Stimulated activated CD4-positive, alpha-beta T cell treated with anti-CD3 and anti-CD28 coated beads, Interleukin-12 subunit alpha, Interleukin-12 subunit beta, amount 100 ng/mL, for 4 hours (primary cell): ENCODE measurements around the gene UGT1A6.
"Not testable (repeated sequence)": the region's sequence is repeated elsewhere in the genome, so short reads cannot be mapped to it uniquely, and the experiment has no call there.

Experiments
- DNase-seq: peaks from one replicate; pipeline ENCODE4 v3.0.0-alpha.2; 2020

The UGT1A6 gene

DNA sequence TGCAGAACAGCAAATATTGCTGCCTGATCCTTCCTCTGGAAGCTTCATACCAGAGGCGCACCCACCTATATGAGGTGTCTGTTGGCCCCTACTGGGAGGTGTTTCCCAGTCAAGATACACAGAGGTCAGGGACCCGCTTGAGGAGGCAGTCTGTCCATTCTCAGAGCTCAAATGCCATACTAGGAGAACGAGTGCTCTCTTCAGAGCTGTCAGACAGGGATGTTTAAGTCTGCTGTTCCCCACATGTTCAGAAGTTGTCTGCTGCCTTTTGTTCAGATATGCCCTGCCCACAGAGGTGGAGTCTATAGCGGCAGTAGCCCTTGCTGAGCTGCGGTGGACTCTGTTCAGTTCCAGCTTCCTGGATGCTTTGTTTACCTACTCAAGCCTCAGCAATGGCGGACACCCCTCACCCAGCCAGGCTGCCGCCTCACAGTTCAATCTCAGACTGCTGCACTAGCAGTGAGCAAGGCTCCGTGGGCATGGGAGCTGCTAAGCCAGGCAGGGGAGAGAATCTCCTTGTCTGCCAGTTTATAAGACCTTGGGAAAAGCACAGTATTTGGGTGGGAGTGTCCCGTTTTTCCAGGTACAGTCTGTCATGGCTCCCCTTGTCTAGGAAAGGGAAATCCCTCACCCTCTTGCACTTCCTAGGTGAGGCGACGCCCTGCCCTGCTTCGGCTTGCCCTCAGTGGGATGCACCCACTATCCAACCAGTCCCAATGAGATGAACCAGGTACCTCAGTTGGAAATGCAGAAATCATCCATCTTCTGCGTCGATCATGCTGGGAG lies 44.4 kb downstream of the UGT1A6 start:
- DNase-seq = not testable (repeated sequence)

DNA sequence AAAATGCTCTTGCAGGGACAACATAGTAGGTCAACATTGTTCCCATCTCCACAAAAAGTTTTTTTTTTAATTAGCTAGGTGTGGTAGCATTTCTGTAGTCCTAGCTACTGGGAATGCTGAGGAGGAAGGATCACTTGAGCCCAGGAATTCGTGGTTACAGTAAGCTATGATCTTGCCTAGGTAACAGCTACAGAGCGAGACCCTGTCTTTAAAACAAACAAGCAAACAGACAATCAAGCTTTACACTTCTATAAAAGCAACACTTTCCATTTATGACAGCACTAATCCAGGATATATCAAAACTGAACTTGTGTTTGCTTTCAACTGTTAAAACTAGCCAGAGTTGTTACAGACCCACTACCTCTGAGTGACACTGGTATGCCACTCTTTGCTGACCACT lies 48.2 kb downstream of the UGT1A6 start:
- no peak for DNase-seq

DNA sequence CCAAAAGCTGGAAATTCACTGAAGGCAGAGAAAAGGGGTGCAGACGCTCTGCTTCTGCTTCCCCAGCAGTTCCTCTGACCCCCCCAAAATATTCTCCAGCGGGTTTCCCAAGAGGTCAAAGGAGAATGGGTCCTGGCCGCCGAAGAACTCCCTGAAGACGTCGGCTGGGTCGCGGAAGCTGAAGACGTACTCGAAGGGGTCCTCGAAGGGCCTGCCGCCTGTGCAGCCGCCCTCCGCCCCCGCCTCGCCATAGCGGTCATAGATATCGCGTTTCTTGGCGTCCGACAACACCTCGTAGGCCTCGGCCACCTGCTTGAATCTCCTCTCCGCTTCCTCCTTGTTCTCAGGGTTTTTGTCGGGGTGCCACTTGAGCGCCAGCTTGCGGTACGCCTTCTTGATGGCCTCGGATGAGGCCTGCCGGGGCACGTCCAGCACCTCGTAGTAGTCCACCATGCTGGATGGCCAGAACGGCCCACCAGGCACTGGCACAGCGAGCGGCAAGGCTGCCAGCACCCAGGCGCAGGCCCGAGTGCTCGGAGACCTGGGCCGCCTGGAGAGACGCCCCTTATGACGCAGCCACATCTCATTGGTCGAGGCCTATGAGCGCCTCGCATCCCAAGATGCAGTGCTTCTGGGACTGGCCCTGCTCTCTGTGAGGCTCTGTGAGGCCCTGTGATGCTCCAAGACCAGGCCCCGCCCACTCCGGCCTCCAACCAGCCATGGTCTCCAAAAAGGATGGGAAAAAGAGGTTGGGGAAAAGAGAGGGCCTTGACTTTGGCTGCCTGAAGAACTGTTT lies 51.0 kb downstream of the UGT1A6 start:
- DNase-seq = no peak

DNA sequence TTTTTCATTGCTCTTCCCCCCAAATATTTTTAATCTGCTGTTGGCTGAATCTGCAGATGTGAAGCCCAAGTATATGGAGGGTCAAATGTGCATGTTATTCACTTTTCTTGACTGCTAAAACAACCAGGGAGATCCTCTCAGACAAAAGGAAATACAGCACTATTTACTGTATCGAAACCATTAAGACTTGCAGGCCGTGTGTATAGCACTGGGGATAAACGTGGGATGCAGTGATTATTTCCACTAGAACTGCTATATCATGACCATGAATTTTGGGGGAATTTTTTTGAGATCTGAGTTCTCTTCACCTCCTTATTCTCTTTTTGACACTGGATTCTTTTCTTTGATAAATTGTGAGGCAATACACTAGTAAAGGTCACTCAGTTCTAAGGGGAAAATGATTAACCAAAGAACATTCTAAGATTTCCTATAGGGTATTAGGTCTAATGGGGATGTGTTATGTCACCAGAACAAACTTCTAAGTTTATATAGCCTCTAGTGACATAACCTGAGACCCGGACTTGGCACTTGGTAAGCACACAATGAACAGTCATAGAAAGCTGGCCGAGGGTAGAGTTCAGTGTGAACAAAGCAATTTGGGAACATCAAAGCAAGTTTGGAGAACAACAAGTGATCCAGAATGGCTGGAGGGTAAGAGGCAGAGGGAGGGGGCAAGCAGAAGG lies 52.5 kb downstream of the UGT1A6 start:
- DNase-seq = no peak

DNA sequence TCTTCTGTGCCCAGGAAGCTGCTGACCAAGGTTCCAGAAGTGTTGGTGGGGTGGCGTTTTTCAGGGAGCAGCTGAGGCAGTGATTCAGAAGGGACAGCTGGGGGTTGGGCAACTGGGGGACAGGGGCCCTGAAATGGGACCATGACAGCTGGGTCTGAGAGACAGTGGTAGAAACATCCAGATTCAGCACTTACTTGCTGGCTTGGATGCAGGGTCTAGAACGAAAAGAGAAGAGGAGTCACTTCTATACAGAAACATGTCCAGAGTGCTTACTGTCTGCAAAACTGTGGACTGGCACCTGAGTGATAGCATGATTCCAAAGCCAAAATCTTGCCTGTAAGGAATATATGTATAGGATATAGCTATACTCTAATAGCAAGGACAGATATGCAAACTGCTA lies 53.1 kb downstream of the UGT1A6 start:
- not testable (repeated sequence) for DNase-seq

DNA sequence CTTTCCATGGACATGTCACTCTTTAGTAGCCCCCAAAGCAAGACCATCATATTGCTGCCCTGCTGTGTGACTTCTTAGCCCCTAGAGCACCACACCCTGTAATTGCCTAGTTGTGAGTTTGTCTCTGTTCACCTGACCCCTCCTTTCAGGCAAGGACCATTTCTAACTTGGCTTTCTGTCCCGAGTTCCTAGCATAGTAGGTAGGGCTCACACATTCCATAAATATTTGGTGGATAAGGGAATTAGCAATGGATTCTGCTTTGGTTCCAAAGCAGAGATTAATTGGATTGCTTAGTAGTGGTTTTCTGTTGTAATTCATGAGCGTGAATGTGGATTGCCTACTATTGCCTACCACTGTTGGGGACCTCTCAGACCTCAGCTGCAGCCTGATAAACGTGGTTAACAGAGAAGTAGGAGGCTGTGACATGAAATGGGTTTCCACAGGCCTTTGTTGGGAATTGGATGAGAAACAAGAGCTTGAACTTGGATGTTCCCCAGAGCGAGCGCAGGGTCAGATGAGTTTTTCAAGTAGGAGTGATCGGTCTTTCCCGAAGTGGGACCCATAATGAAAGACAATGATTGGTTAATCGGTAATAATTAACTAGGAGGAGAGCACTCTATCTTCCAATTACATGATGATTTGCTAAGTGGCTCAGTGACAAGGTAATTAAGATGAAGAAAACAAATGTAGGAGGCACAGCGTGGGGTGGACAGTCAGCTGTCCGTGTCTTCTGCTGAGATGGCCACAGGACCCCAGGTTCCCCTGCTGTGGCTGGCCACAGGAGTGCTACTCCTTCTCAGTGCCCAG lies 54.0 kb downstream of the UGT1A6 start:
- no peak for DNase-seq

DNA sequence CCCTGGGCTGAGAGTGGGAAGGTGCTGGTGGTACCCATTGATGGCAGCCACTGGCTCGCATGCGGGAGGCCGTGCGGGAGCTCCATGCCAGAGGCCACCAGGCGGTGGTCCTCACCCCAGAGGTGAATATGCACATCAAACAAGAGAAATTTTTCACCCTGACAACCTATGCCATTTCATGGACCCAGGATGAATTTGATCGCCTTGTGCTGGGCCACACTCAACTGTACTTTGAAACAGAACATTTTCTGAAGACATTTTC lies 54.5 kb downstream of the UGT1A6 start:
- DNase-seq = no peak

DNA sequence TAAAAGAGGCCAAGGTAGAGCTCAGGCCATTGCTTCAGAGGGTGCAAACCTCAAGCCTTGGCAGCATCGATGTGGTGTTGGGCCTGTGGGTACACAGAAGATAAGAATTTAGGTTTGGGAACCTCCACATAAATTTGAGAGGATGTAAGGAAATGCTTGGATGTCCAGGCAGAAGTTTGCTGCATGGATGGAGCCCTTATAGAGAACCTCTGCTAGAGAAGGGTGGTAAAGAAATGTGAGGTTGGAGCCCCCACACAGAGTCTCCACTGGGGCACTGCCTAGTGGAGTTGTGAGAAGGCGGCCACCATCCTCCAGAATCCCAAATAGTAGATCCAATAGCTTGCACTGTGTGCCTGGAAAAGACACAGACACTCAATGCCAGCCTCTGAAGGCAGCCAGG lies 58.0 kb downstream of the UGT1A6 start:
- DNase-seq = not testable (repeated sequence)

DNA sequence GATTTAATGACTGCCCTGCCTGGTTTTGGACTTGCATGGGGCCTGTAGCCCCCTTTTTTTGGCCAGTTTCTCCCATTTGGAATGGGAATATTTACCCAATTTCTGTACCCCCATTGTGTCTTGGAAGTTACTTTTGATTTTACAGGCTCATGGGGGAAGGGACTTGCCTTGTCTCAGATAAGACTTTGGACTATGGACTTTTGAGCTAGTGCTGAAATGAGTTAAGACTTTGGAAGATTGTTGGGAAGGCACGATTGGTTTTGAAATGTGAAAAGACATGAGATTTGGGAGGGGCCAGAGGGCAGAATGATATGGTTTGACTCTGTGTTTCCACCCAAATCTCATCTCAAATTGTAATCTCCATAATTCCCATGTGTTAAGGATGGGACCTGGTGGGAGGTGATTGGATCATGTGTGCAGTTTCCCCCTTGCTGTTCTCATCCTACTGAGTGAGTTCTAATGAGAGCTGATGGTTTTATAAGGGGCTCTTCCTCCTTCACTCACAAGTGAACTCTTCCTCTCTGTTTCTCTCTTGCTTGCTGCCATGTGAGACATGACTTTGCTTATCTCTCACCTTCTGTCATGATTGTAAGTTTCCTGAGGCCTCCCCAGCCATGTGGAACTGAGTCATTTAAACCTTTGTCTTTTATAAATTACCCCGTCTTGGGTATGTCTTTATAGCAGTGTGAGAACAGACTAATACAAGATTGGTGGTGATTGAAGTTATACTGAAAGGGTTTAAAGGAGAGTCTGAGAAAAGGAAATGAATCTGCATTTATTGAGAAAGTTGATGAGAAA lies 58.7 kb downstream of the UGT1A6 start:
- not testable (repeated sequence) for DNase-seq

DNA sequence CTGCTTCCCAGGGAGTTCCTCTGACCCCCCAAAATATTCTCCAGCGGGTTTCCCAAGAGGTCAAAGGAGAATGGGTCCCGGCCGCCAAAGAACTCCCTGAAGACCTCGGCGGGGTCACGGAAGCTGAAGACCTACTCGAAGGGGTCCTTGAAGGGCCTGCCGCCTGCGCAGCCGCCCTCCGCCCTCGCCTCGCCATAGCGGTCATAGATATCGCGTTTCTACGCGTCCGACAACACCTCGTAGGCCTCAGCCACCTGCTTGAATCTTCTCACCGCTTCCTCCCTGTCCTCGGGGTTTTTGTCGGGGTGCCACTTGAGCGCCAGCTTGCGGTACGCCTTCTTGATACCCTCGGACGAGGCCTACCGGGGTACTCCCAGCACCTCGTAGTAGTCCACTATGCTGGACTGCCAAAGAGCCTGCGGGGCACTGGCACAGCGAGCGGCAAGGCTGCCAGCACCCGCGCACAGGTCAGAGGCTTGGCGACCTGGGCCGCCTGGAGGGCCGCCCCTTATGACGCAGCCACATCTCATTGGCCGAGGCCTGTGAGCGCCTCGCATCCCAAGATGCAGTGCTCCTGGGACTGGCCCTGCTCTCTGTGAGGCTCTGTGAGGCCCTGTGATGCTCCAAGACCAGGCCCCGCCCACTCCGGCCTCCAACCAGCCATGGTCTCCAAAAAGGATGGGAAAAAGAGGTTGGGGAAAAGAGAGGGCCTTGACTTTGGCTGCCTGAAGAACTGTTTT lies 62.4 kb downstream of the UGT1A6 start:
- no peak for DNase-seq

DNA sequence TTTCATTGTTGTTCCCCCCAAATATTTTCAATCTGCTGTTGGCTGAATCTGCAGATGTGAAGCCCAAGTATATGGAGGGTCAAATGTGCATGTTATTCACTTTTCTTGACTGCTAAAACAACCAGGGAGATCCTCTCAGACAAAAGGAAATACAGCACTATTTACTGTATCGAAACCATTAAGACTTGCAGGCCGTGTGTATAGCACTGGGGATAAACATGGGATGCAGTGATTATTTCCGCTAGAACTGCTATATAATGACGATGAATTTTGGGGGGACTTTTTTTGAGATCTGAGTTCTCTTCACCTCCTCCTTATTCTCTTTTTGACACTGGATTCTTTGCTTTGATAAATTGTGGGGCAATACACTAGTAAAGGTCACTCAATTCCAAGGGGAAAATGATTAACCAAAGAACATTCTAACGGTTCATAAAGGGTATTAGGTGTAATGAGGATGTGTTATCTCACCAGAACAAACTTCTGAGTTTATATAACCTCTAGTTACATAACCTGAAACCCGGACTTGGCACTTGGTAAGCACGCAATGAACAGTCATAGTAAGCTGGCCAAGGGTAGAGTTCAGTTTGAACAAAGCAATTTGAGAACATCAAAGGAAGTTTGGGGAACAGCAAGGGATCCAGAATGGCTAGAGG lies 63.9 kb downstream of the UGT1A6 start:
- no peak for DNase-seq

DNA sequence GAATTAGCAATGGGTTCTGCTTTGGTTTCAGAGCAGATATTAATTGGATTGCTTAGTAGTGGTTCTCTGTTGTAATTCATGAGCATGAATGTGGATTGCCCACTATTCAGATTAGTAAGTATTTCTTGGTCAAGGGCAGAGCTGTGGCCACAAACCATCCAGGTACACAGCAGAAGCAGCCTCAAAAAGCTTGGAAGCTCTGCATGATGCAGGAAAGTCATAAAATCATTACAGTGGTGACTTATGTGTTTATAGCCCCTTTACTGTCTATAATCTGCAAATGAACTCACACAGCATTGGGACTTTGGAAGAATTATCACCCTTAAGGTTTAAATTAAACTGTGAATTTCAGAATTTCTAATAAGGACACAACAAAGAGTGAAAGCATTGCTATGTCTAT lies 65.5 kb downstream of the UGT1A6 start:
- no peak for DNase-seq

DNA sequence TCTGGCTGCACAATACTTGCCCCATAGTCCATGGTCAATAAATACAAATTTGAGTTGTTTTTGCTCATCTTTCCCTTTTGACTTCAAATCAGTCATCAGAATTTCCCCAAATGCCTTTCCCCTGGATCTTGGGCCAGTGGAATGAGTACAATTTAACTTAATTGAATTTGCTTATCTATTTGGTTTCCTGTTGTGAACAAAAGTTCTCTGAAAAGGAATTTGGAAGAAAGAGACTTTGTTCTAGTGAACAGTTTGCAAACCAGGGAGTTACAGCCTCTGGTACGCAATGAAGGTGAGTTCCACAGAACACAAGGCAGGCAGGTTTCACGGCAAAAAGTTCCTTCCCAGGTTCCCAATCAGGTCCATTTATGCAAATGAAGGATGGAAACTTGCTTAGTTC lies 66.2 kb downstream of the UGT1A6 start:
- DNase-seq = no peak

DNA sequence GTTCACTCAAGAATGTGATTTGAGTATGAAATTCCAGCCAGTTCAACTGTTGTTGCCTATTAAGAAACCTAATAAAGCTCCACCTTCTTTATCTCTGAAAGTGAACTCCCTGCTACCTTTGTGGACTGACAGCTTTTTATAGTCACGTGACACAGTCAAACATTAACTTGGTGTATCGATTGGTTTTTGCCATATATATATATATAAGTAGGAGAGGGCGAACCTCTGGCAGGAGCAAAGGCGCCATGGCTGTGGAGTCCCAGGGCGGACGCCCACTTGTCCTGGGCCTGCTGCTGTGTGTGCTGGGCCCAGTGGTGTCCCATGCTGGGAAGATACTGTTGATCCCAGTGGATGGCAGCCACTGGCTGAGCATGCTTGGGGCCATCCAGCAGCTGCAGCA lies 67.4 kb downstream of the UGT1A6 start, which contains the start of gene UGT1A1:
UGT1A1 (plus strand) TSS at position 228 of the 400 bp plus-strand sequence; CDS start at position 246, 18 bp downstream.
- DNase-seq = no peak

DNA sequence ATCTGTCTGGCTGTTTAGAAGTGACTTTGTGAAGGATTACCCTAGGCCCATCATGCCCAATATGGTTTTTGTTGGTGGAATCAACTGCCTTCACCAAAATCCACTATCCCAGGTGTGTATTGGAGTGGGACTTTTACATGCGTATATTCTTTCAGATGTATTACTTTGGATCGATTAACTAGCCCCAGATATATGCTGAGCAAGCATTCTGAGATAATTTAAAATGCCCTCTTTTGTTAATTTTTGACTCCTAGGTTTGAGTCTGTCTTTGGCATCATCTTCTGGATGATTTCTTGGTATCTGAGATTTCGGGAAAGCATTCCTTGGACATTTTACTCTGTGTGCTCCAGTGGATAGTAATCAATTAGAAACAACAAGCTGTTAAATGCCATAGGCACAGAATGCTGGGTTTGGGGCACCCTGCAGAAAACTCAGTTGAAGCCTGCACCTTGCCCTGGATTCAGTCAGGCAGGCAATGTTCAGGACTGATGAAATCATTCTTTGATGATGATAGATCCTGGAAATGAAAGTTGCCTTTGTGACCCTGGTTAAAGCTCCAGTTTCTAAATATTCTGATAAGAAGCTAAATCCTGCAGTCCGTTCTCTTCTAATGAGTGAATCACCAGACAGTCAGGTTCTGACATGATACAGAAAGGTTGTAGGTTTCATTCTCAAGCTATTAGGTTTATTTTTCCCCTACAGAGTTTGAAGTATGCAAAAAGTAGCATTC lies 68.5 kb downstream of the UGT1A6 start:
- DNase-seq = no peak

DNA sequence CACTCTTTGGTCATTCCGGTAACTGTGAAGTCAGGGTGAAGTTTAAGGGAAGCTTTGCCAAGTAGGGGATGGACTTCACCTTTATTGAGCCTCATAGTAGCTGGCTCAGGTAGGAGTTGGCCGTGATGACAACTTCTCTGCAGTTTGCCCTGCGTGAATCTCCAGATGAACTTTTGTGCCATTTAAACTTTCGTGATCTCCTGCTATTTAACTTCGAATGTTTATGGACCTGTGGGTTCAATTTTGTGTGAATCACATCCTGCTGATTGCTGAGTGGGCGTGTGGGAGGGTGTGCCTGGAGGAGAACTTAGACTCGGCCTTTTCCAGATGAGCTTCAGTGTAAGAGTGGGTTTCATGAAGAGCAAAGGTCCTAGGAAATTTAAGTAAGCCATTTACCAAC lies 71.6 kb downstream of the UGT1A6 start:
- DNase-seq = no peak

DNA sequence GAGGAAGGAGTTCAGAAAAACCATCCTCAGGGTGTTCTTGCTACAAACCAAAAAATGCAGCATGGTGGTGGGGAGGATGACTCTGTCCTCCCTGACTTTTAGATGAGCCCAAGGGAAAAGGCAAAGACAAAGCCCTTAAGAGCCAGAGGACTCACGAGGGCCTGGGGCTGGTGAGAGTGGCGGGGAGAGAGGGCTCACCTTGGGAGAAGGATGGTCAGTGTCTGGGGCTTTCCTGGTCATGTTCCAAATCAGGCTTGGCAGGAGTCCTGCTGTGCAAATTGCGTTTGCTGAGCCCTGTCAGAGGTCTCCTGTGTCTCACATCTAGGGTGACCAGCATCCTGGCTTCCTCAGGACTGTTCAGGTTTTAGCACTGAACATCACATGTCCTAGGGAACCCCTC lies 72.1 kb downstream of the UGT1A6 start:
- no peak for DNase-seq

DNA sequence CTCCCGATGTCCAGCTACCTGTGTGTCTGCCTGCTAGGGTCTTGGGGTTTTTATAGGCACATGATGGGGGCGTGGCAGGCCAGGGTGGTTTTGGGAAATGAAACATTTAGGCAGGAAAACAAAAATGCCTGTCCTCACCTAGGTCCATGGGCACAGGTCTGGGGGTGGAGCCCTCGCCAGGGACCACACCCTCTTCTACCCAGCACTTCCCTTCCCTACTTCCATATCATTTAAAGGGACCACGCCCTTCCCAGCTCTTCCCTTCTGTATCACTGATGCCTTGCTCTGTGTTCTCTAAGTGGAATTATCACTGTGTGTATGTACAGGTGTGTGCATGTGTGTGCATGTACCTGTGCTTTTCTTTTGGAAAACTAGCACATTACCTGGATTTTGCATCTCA lies 73.7 kb downstream of the UGT1A6 start:
- DNase-seq = no peak

DNA sequence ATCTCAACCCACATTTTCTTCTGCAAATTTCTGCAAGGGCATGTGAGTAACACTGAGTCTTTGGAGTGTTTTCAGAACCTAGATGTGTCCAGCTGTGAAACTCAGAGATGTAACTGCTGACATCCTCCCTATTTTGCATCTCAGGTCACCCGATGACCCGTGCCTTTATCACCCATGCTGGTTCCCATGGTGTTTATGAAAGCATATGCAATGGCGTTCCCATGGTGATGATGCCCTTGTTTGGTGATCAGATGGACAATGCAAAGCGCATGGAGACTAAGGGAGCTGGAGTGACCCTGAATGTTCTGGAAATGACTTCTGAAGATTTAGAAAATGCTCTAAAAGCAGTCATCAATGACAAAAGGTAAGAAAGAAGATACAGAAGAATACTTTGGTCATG lies 75.4 kb downstream of the UGT1A6 start:
- no peak for DNase-seq

DNA sequence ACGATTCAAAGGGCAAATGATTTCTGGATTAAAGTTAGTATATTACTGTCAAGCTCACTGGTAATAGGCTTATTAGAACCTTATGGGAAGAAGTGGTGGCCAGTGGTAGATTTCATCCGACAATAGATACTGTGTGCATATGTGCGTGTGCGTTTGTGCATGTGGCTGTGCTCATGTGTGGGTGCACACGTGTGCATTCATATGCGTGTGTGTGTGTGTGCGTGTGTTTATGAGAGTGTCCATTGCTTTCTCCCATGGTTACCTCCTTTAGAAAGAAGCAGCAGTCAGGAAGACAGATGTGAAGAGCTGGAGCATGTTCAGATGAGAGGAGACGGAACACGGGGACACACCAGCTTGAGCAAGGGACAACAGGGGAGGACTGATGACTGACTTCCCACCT lies 76.6 kb downstream of the UGT1A6 start:
- DNase-seq = no peak
